ENCODE data around the gene SMARCA5. TPM values are rescaled to one million over a fixed set of nuclear protein-coding genes. Genes with fewer than 3 reads are reported as not detected.

SMARCA5 gene
- total and polyA plus RNA-seq, 10 of the 15 experiments (the other 5 are each of a cell fraction or from before 2014, with no cell fraction given): 21.7 to 69.6 (median 37.4) TPM

GRCh38 chr4:143558823-143559756, 45.6 kb downstream of the SMARCA5 start (continued):
- TF ChIP-seq RAD21 (IDR thresholded peaks at IDR 0.05; ENCODE audit: insufficient read depth, low read depth, low read length) (peak; percentile 74), ATF3 (IDR thresholded peaks at IDR 0.05; ENCODE audit: borderline replicate concordance, extremely low read depth, low read depth, low read length) (0 out of 2 replicates have a peak, but pooled peaks have one; percentile 7), RUNX3 (IDR thresholded peaks at IDR 0.05; ENCODE audit: low read length) (peak; percentile 81), RFX5 (IDR thresholded peaks at IDR 0.05; ENCODE audit: low read depth, low read length) (peak; percentile 58; the same call in 1 of the 2 replicates), TCF12 (IDR thresholded peaks at IDR 0.05; ENCODE audit: low read depth, low read length) (peak; percentile 22; the same call in 1 of the 2 replicates), SMAD1 (IDR thresholded peaks at IDR 0.05; ENCODE audit: low read depth, partially characterized antibody) (no peak), CBFB (IDR thresholded peaks at IDR 0.05; ENCODE audit: low read depth) (peak; percentile 29; the same call in 1 of the 2 replicates), ELK1 (IDR thresholded peaks at IDR 0.05; ENCODE audit: low read depth, low read length) (0 out of 2 replicates have a peak, but pooled peaks have one; percentile 8), YY1 (IDR thresholded peaks at IDR 0.05; ENCODE audit: low read depth, low read length) (peak; percentile 10; the same call in 1 of the 2 replicates), CHD1 (IDR thresholded peaks at IDR 0.05; ENCODE audit: low read depth, low read length) (no peak), CREM (IDR thresholded peaks at IDR 0.05; ENCODE audit: low read depth) (peak; percentile 94), USF1 (IDR thresholded peaks at IDR 0.05; ENCODE audit: borderline replicate concordance, extremely low read length, insufficient read depth, low read depth, low read length) (no peak), ZNF384 (IDR thresholded peaks at IDR 0.05; ENCODE audit: borderline replicate concordance, low read depth, low read length) (peak; percentile 49; the same call in 1 of the 2 replicates), HCFC1 (IDR thresholded peaks at IDR 0.05; ENCODE audit: low read length) (no peak), SRF (IDR thresholded peaks at IDR 0.05; ENCODE audit: low read depth in 2 of 2, low read length in 2 of 2) (peak in 1 of 2 experiments; percentile 50; a peak in 1 of 4 replicates), MYC (IDR thresholded peaks at IDR 0.05; ENCODE audit: insufficient read depth, insufficient read length, insufficient replicate concordance, low read length, severe bottlenecking) (no peak), SIN3A (IDR thresholded peaks at IDR 0.05; ENCODE audit: low read depth, low read length) (no peak), TAF1 (IDR thresholded peaks at IDR 0.05; ENCODE audit: borderline replicate concordance, low read depth, low read length) (peak; percentile 44; the same call in 1 of the 2 replicates), IKZF1 (conservative IDR thresholded peaks at IDR 0.05) (peak; percentile 60), SMAD5 (IDR thresholded peaks at IDR 0.05; ENCODE audit: low read depth) (no peak), ZBTB4 (CRISPR knock-in tag; IDR thresholded peaks at IDR 0.05) (no peak), MAX (IDR thresholded peaks at IDR 0.05; ENCODE audit: low read depth, low read length) (no peak; the same call in 1 of the 2 replicates), LARP7 (IDR thresholded peaks at IDR 0.05) (0 out of 2 replicates have a peak, but pooled peaks have one; percentile 55), CEBPB (IDR thresholded peaks at IDR 0.05; ENCODE audit: borderline replicate concordance in 1 of 2, low read depth in 2 of 2, low read length in 2 of 2) (no peak)
